ENCODE results near the gene GAPDHS.

DNA sequence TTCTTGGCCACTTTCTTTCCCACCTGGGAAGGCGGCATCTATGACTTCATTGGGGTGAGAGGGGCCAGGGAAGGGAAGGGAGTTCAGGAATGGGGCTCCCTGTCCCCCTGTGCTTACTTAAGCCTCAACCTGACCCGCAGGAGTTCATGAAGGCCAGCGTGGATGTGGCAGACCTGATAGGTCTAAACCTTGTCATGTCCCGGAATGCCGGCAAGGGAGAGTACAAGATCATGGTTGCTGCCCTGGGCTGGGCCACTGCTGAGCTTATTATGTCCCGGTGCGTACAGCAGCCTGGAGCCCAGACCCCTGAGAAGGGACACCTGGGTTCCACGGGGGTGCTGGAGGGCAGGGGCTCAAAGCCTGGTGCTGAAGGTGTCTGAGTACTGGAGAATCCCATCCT lies 13.3 kb downstream of the GAPDHS start:
- TF ChIP-seq MEF2A (IDR thresholded peaks at IDR 0.05; ENCODE audit: borderline replicate concordance, low read depth) (no peak), SMC3 (IDR thresholded peaks at IDR 0.05; ENCODE audit: low read depth, low read length) (no peak), JUND (IDR thresholded peaks at IDR 0.05) (no peak), RAD21 (IDR thresholded peaks at IDR 0.05; ENCODE audit: low read length) (no peak), GABPA (IDR thresholded peaks at IDR 0.05; ENCODE audit: low read depth) (no peak), TCF12 (IDR thresholded peaks at IDR 0.05) (no peak), NRF1 (IDR thresholded peaks at IDR 0.05; ENCODE audit: low read depth, low read length) (no peak), POLR2AphosphoS5 (IDR thresholded peaks at IDR 0.05; ENCODE audit: low read depth, low read length) (no peak), FOXM1 (IDR thresholded peaks at IDR 0.05; ENCODE audit: low read depth) (no peak), GATA2 (CRISPR knock-in tag; IDR thresholded peaks at IDR 0.05) (no peak)
- TF ChIP-seq, protein P1, sequence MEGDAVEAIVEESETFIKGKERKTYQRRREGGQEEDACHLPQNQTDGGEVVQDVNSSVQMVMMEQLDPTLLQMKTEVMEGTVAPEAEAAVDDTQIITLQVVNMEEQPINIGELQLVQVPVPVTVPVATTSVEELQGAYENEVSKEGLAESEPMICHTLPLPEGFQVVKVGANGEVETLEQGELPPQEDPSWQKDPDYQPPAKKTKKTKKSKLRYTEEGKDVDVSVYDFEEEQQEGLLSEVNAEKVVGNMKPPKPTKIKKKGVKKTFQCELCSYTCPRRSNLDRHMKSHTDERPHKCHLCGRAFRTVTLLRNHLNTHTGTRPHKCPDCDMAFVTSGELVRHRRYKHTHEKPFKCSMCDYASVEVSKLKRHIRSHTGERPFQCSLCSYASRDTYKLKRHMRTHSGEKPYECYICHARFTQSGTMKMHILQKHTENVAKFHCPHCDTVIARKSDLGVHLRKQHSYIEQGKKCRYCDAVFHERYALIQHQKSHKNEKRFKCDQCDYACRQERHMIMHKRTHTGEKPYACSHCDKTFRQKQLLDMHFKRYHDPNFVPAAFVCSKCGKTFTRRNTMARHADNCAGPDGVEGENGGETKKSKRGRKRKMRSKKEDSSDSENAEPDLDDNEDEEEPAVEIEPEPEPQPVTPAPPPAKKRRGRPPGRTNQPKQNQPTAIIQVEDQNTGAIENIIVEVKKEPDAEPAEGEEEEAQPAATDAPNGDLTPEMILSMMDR (IDR thresholded peaks at IDR 0.05), result no peak
- TF ChIP-seq, protein P2, sequence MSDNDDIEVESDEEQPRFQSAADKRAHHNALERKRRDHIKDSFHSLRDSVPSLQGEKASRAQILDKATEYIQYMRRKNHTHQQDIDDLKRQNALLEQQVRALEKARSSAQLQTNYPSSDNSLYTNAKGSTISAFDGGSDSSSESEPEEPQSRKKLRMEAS (IDR thresholded peaks at IDR 0.05; ENCODE audit: low read depth), result no peak
- TF ChIP-seq, protein P3, sequence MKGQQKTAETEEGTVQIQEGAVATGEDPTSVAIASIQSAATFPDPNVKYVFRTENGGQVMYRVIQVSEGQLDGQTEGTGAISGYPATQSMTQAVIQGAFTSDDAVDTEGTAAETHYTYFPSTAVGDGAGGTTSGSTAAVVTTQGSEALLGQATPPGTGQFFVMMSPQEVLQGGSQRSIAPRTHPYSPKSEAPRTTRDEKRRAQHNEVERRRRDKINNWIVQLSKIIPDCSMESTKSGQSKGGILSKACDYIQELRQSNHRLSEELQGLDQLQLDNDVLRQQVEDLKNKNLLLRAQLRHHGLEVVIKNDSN (IDR thresholded peaks at IDR 0.05; ENCODE audit: borderline replicate concordance, low read depth), result no peak
- TF ChIP-seq, protein P4, sequence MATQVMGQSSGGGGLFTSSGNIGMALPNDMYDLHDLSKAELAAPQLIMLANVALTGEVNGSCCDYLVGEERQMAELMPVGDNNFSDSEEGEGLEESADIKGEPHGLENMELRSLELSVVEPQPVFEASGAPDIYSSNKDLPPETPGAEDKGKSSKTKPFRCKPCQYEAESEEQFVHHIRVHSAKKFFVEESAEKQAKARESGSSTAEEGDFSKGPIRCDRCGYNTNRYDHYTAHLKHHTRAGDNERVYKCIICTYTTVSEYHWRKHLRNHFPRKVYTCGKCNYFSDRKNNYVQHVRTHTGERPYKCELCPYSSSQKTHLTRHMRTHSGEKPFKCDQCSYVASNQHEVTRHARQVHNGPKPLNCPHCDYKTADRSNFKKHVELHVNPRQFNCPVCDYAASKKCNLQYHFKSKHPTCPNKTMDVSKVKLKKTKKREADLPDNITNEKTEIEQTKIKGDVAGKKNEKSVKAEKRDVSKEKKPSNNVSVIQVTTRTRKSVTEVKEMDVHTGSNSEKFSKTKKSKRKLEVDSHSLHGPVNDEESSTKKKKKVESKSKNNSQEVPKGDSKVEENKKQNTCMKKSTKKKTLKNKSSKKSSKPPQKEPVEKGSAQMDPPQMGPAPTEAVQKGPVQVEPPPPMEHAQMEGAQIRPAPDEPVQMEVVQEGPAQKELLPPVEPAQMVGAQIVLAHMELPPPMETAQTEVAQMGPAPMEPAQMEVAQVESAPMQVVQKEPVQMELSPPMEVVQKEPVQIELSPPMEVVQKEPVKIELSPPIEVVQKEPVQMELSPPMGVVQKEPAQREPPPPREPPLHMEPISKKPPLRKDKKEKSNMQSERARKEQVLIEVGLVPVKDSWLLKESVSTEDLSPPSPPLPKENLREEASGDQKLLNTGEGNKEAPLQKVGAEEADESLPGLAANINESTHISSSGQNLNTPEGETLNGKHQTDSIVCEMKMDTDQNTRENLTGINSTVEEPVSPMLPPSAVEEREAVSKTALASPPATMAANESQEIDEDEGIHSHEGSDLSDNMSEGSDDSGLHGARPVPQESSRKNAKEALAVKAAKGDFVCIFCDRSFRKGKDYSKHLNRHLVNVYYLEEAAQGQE (IDR thresholded peaks at IDR 0.05; ENCODE audit: low read depth, low read length), result no peak
